Endothelial cell of umbilical vein (primary cell): ENCODE measurements around the gene KIAA1549. TPM values are rescaled to one million over a fixed set of nuclear protein-coding genes. Genes with fewer than 3 reads are reported as not detected.

Source experiments
- BruUV-seq: library from RNA; stranded (reverse); fragments of 400-500 nt; replicated peaks from 2 replicates; lab custom pipeline; 2021; lab: Mats Ljungman, UMichigan
- CTCF ChIA-PET: fragments of 300-600, 350-600 bp; sonication (Branson Sonifier 250); formaldehyde crosslinking; loops from one replicate; lab custom pipeline; 2021; ENCODE audit warnings: antibody characterized with exemption, inconsistent platforms; lab: Charles Lee
- POLR2A ChIA-PET: fragments of 300-600, 350-600 bp; sonication (Branson Sonifier 250); formaldehyde crosslinking; loops from one replicate; lab custom pipeline; 2021; ENCODE audit warnings: antibody characterized with exemption, inconsistent platforms; lab: Charles Lee
- DNase-seq: peaks from one replicate; pipeline ENCODE4 v3.0.0-alpha.2; 2011; ENCODE audit warnings: low read depth, low spot score
- FAIRE-seq: peaks from 2 replicates; lab custom pipeline; 2011; peaks lifted over from hg19 to GRCh38; lab: Jason Lieb, UNC
- H2AFZ ChIP-seq: 2 replicates; pipeline ENCODE4 v1.6.0; 2012; ENCODE audit warnings: low read depth, low read length, control low read depth, inconsistent platforms
- H3K27ac ChIP-seq: 2 replicates; pipeline ENCODE4 v1.5.1; 2011; ENCODE audit warnings: low read depth, mild to moderate bottlenecking, control low read depth, low read length, moderate library complexity; ENCODE audit not compliant: insufficient read depth
- H3K27me3 ChIP-seq, 2 experiments: 2 replicates each; pipeline versions ENCODE4 v1.6.0 to v1.6.1; 2011; ENCODE audit warnings: low read length in 2 of 2, mixed read lengths in 1 of 2; ENCODE audit not compliant: control insufficient read depth in 2 of 2, insufficient read depth in 2 of 2
- H3K36me3 ChIP-seq, 2 experiments: 2 replicates in 1 of 2; 3 replicates in 1 of 2; pipeline ENCODE4 v1.5.1; 2011; ENCODE audit warnings: low read length in 2 of 2, mild to moderate bottlenecking in 1 of 2, moderate library complexity in 1 of 2; ENCODE audit not compliant: control insufficient read depth in 2 of 2, insufficient read depth in 2 of 2; ENCODE audit errors: extremely low read depth in 1 of 2
- H3K4me1 ChIP-seq: 3 replicates; pipeline ENCODE4 v1.5.1; 2011; ENCODE audit warnings: mild to moderate bottlenecking, low read length; ENCODE audit not compliant: control insufficient read depth, insufficient read depth; ENCODE audit errors: extremely low read depth
- H3K4me2 ChIP-seq: 2 replicates; pipeline ENCODE4 v1.6.1; 2011; ENCODE audit warnings: low read length, control low read depth, mixed read lengths; ENCODE audit not compliant: insufficient read depth
- H3K4me3 ChIP-seq, 3 experiments: fragments of 200-600 bp in 1 of 3; sonication (generic), shearing (Covaris generic) in 1 of 3; replicated peaks in 1 of 3; 2 replicates each; pipeline ENCODE4 v1.5.1; 2011 to 2016; ENCODE audit warnings: control low read depth in 3 of 3, low read length in 3 of 3, mild to moderate bottlenecking in 2 of 3, inconsistent platforms in 1 of 3, low read depth in 1 of 3, moderate library complexity in 1 of 3; ENCODE audit not compliant: insufficient read depth in 1 of 3
- H3K79me2 ChIP-seq: 2 replicates; pipeline ENCODE4 v1.6.0; 2012; ENCODE audit warnings: low read length, inconsistent platforms; ENCODE audit not compliant: control insufficient read depth, insufficient read depth
- H3K9ac ChIP-seq: replicated peaks from 2 replicates; pipeline ENCODE3; 2011; ENCODE audit warnings: low read length, control low read depth; ENCODE audit not compliant: insufficient read depth; ENCODE audit errors: extremely low read depth
- H3K9me1 ChIP-seq: replicated peaks from 3 replicates; pipeline ENCODE4 v1.6.0; 2011; ENCODE audit warnings: mild to moderate bottlenecking, low read length; ENCODE audit not compliant: control insufficient read depth, insufficient read depth; ENCODE audit errors: extremely low read depth
- H3K9me3 ChIP-seq: replicated peaks from 2 replicates; pipeline ENCODE4 v1.5.1; 2012; ENCODE audit warnings: low read length, inconsistent platforms; ENCODE audit not compliant: control insufficient read depth, insufficient read depth
- H4K20me1 ChIP-seq: replicated peaks from 2 replicates; pipeline ENCODE3; 2011; ENCODE audit warnings: mild to moderate bottlenecking, low read length; ENCODE audit not compliant: control insufficient read depth, insufficient read depth; ENCODE audit errors: extremely low read depth
- EZH2 ChIP-seq: IDR thresholded peaks from 2 replicates; pipeline ENCODE4 v1.6.1; 2012; ENCODE audit warnings: borderline replicate concordance, low read depth, mild to moderate bottlenecking, moderate library complexity, low read length, inconsistent platforms; ENCODE audit not compliant: severe bottlenecking
- FOS ChIP-seq: IDR thresholded peaks from 2 replicates; pipeline ENCODE4 v1.6.1; 2011; ENCODE audit warnings: mild to moderate bottlenecking, low read length, moderate library complexity, borderline replicate concordance; ENCODE audit not compliant: insufficient read depth
- GATA2 ChIP-seq: IDR thresholded peaks from 2 replicates; pipeline ENCODE4 v1.7.0; 2011; ENCODE audit warnings: low read depth, mild to moderate bottlenecking, moderate library complexity, mixed read lengths, low read length; ENCODE audit not compliant: insufficient read length, insufficient read depth
- JUN ChIP-seq: IDR thresholded peaks from 2 replicates; pipeline ENCODE4 v1.6.1; 2011; ENCODE audit warnings: borderline replicate concordance, low read depth; ENCODE audit not compliant: insufficient read length, insufficient read depth
- MYC ChIP-seq: IDR thresholded peaks from one replicate; pipeline ENCODE4 v1.6.1; 2011; ENCODE audit warnings: mild to moderate bottlenecking, low read depth, low read length
- POLR2A ChIP-seq: IDR thresholded peaks from 2 replicates; pipeline ENCODE4 v1.6.1; 2012; ENCODE audit warnings: low read depth, mild to moderate bottlenecking, control low read depth, low read length
- POLR2AphosphoS5 ChIP-seq: IDR thresholded peaks from 2 replicates; pipeline ENCODE4 v1.6.1; 2012; ENCODE audit warnings: low read depth, mild to moderate bottlenecking, control low read depth, low read length, moderate library complexity; ENCODE audit not compliant: insufficient read depth
- dilution Hi-C: fragments of 300-500 bp; cut with MboI; formaldehyde crosslinking; loops from one replicate; pipeline ENCODE4 v1.15.0; 2019; ENCODE audit warnings: low sequenced_read_pairs; ENCODE audit not compliant: extremely low pct_ligation_motif_present
- intact Hi-C: fragments of 100-400 bp; cut with micrococcal nuclease; formaldehyde crosslinking; loops from one replicate; pipeline ENCODE4 v1.10.0; 2022
- polyA plus RNA-seq, 4 experiments: library from polyadenylated mRNA; depleted of rRNA in 3 of 4; stranded (reverse) in 3 of 4; unstranded in 1 of 4; fragments of >200 nt; gene quantifications; 2 replicates each; pipeline versions ENCODE4 v1.2.1 to v1.2.3, GENCODE V29; 2011 to 2012; ENCODE audit warnings: missing spikeins in 1 of 4
- total RNA-seq: library from RNA; stranded (reverse); gene quantifications from 2 replicates; pipeline ENCODE4 v1.2.3, GENCODE V29; 2021
- TF ChIP-seq, protein P1 (sequence below), 2 donors: IDR thresholded peaks; 1 replicate in 1 of 2; 2 replicates in 1 of 2; pipeline ENCODE4 v1.5.1; 2011; ENCODE audit warnings: low read length in 2 of 2, mild to moderate bottlenecking in 2 of 2, moderate library complexity in 2 of 2, control low read depth in 1 of 2, inconsistent platforms in 1 of 2, low read depth in 1 of 2; ENCODE audit not compliant: insufficient read depth in 1 of 2; ENCODE audit errors: extremely low read depth in 1 of 2
- TF ChIP-seq, protein P2 (sequence below): IDR thresholded peaks from 2 replicates; pipeline ENCODE4 v1.6.1; 2011; ENCODE audit not compliant: insufficient read depth, insufficient read length

Gene KIAA1549
- total and polyA plus RNA-seq, 2 donors (not counting 3 experiments of a cell fraction or from before 2014, with no cell fraction given) = 4.6 to 10.9 TPM

DNA sequence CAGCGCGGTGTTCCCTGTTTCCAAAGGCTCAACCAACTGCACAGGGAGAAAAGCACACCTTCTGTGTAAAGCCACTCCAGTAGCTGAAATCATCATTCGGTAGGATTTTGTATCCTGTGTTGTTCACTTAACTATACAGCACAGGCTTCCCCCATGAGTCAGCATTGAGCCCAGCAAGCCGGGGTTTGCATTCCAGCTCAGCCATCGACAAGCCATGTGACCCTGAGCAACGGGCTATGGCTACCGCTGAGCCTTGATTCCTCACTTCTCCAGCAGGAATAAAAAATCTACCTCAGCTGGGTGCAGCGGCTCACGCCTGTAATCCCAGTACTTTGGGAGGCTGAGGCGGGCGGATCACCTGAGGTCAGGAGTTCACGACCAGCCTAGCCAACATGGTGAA, 139.1 kb downstream of the KIAA1549 start:
- H4K20me1 ChIP-seq = no peaks in the 10 kb centered on the region
- H3K27ac ChIP-seq = no peak overlapping the region
- dilution Hi-C loops = no loop called here
- POLR2A ChIA-PET = no interaction called here
- no peaks in the 10 kb centered on the region for H3K79me2 ChIP-seq
- peaks cover 10% of the 10 kb centered on the region for H3K4me1 ChIP-seq
- intact Hi-C loops = loop anchor here (1.0 kb wide), 1 partner anchor 32 kb away; no protein-coding TSS in a partner anchor
- no TSS peak for BruUV-seq
- DNase-seq = no peak
- no peaks in the 10 kb centered on the region for H3K36me3 ChIP-seq
- H3K9me1 ChIP-seq = no peaks in the 10 kb centered on the region
- H3K9ac ChIP-seq = no peak overlapping the region
- H3K4me3 ChIP-seq = no peak overlapping the region
- CTCF ChIA-PET = no interaction called here
- no peaks in the 10 kb centered on the region for H3K27me3 ChIP-seq
- FAIRE-seq = no peak
- H3K4me2 ChIP-seq = no peak overlapping the region
- H2AFZ ChIP-seq = no peak overlapping the region
- no peaks in the 10 kb centered on the region for H3K9me3 ChIP-seq
- no peak for TF ChIP-seq POLR2A
- no peak for TF ChIP-seq POLR2AphosphoS5
- TF ChIP-seq, protein P1, sequence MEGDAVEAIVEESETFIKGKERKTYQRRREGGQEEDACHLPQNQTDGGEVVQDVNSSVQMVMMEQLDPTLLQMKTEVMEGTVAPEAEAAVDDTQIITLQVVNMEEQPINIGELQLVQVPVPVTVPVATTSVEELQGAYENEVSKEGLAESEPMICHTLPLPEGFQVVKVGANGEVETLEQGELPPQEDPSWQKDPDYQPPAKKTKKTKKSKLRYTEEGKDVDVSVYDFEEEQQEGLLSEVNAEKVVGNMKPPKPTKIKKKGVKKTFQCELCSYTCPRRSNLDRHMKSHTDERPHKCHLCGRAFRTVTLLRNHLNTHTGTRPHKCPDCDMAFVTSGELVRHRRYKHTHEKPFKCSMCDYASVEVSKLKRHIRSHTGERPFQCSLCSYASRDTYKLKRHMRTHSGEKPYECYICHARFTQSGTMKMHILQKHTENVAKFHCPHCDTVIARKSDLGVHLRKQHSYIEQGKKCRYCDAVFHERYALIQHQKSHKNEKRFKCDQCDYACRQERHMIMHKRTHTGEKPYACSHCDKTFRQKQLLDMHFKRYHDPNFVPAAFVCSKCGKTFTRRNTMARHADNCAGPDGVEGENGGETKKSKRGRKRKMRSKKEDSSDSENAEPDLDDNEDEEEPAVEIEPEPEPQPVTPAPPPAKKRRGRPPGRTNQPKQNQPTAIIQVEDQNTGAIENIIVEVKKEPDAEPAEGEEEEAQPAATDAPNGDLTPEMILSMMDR (IDR thresholded peaks at IDR 0.05; ENCODE audit: extremely low read depth in 1 of 2, insufficient read depth in 1 of 2, low read depth in 1 of 2, low read length in 2 of 2) = no peak
- TF ChIP-seq JUN = no peak
- TF ChIP-seq GATA2 = no peak
- TF ChIP-seq EZH2 = no peak
- TF ChIP-seq, protein P2, sequence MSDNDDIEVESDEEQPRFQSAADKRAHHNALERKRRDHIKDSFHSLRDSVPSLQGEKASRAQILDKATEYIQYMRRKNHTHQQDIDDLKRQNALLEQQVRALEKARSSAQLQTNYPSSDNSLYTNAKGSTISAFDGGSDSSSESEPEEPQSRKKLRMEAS = no peak
- no peak for TF ChIP-seq MYC
- TF ChIP-seq FOS = no peak
